GM12873 (cell line): ENCODE results near the gene TMPRSS11D.

Source experiments
- TF ChIP-seq, protein P1 (sequence below): IDR thresholded peaks from 2 replicates; pipeline ENCODE4 v1.5.1; 2012; ENCODE audit warnings: low read depth, mild to moderate bottlenecking, moderate library complexity, low read length, control low read depth; ENCODE audit not compliant: insufficient read depth; ENCODE audit errors: missing control alignments

TMPRSS11D gene

GRCh38 chr4:67879486-67879885, 4.3 kb downstream of the TMPRSS11D start:
- TF ChIP-seq, protein P1, sequence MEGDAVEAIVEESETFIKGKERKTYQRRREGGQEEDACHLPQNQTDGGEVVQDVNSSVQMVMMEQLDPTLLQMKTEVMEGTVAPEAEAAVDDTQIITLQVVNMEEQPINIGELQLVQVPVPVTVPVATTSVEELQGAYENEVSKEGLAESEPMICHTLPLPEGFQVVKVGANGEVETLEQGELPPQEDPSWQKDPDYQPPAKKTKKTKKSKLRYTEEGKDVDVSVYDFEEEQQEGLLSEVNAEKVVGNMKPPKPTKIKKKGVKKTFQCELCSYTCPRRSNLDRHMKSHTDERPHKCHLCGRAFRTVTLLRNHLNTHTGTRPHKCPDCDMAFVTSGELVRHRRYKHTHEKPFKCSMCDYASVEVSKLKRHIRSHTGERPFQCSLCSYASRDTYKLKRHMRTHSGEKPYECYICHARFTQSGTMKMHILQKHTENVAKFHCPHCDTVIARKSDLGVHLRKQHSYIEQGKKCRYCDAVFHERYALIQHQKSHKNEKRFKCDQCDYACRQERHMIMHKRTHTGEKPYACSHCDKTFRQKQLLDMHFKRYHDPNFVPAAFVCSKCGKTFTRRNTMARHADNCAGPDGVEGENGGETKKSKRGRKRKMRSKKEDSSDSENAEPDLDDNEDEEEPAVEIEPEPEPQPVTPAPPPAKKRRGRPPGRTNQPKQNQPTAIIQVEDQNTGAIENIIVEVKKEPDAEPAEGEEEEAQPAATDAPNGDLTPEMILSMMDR: no peak

- TF ChIP-seq, protein P1: no peak
Measured at GRCh38 chr4:67877086-67877485, 6.7 kb downstream of the TMPRSS11D start.

GRCh38 chr4:67874986-67875385, 8.8 kb downstream of the TMPRSS11D start:
- TF ChIP-seq, protein P1: no peak

- TF ChIP-seq, protein P1: no peak
Measured at GRCh38 chr4:67873116-67873515, 10.7 kb downstream of the TMPRSS11D start.

DNA sequence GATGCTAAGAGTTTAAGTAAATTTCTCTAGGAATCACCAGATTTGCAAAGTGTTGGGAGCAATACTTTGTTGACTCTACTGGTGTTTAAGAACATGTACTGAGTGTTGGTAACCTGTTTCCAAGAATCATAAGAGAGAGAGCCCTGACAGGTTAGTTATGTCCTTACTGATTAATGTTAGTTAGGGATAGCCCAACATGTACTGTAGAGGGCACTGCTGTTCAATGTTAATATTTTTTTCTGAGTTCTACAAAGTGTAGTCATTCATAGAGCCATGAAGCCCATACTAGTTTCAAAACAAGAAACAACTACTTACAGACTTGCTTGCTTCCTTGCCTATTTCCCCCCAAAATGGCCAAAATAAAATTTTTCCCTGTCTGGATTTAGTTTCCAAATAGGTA, 11.9 kb downstream of the TMPRSS11D start:
- TF ChIP-seq, protein P1: peak; percentile 55

DNA sequence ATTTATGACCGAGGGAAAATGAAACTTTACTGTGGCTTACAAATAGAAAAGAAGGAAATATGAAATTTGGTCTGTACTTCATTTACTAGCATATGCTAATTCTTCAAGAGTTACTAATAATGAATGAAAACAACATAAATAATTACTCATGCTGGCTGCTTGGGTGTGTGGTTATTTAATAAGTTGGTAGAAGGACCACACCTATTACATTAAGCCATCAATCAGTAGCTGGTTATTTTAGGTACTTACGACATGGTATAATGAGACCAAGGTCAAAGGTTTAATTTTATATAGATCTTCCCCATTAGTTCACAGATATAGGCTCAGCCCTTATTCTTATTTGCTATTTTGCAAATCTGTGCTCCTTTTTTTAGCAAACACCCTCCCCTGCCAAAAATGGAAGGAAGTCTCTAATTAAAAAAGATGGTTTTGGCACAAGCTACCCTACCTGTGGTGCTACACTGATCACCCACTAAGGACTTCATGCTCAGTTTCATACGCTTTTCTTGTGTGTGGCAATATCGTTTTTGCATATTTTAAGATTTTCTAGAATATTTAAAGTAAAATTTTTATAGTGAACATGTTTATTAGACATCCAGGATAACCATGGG, 14.1 kb downstream of the TMPRSS11D start:
- TF ChIP-seq, protein P1: no peak

GRCh38 chr4:67861513-67861912, 22.3 kb downstream of the TMPRSS11D start:
- TF ChIP-seq, protein P1: no peak
